CD4-positive, alpha-beta T cell treated with Interferon gamma for 1 hour (primary cell): ENCODE measurements around the gene C4orf46.

ENCODE experiments used
- DNase-seq: peaks from one replicate; pipeline ENCODE4 v3.0.0-alpha.2; 2020

Gene C4orf46

DNA sequence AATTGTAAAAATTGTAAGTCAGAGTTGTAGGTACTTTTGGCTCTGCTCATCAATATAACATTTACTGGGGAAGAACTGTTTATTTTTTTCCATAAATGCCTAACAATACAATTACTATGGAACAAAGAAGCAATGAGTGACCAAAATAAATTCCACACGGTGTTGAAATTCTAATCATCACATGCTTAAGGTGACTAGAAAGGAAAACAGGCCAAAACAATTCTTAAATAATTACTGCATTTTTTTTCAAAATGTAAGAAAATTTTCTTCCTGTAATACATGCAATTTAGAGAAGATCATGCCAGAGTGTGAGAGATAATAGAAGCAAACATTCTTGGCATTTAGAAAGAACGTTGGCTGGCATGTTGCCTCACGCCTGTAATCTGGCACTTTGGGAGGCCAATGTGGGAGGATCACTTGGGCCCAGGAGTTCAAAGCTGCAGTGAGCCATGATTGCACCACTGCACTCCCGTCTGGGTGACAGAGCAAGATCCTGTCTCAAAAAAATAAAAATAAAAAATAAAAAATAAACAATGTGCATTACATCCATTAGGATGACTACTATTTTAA, 22.5 kb downstream of the C4orf46 start:
- DNase-seq = no peak

DNA sequence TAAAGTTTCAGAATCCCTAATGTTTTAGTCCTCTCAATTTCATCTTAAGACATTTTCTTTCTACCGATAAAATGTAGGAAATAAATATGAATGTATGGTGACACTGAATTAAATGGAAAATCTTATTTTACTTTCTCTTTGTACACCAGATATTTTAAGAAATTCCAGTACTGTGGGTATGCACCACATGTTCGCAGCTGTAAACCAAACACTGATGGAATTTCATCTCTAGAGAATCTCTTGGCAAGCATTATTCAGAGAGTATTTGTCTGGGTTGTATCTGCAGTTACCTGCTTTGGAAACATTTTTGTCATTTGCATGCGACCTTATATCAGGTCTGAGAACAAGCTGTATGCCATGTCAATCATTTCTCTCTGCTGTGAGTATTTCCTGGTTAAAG, 26.9 kb downstream of the C4orf46 start:
- DNase-seq = no peak

DNA sequence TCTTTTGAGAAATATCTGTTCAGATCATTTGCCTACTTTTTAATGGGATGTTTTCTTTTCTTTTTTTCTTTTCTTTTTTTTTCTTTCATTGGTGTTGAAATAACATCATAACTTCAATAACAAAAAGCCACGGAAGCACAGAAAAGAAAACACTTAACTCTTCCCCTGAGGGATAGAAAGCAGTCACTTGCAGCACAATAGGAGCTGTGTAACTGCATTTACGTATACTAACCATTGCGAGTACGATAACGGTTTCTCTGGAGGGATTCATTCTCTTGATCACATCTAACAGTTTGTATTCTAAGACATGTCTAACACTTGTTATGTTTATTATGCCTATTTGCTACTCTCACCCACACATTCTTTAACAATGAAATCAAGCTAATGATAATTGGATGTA, 27.3 kb downstream of the C4orf46 start:
- DNase-seq = no peak

DNA sequence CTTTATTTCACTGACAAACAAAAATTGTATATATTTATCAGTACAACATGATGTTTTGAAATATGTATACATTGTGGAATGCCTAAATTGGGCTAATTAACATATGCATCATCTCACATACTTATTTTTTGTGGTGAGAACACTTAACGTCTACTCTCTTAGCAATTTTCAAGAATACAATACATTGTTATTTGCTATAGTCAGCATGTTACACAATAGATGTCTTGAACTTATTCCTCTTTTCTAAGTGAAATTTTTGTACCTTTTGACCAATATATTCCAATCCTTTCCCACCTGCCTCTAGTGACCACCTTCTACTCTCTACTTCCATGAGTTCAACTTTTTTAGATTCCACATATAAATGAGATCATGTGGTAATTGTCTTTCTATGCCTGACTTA, 35.1 kb downstream of the C4orf46 start:
- no peak for DNase-seq

- no peak for DNase-seq
Measured at GRCh38 chr4:158630893-158631292, 40.8 kb downstream of the C4orf46 start.

- DNase-seq = no peak
Measured at GRCh38 chr4:158625544-158625943, 46.1 kb downstream of the C4orf46 start.

DNA sequence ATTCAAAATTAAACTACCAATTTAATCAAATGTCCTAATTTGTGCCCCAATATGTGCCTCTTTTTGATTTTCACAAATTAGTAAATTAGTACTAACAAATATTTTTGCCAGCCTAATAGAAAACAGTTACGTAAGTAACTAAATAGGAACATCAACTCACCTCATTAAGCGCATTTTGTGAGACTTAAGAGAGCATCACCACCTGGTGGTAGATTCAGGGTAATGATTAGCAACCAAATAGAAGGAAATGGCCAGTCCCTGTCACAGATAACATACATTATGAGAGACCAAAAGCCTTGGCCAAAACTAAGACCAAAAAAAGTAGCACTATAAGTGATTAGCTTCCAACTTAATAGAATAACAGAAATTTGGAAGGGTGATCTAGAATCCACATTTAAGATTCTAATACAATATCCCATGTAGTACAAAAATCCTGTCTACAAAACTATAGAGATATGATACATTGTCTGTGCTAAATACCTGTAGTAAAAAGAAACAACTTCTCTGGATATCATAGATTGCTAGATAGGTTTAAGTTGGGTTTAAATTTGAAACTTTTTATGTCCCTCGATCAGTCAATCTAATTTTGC, 46.7 kb downstream of the C4orf46 start:
- DNase-seq = no peak

- DNase-seq = no peak
Measured at GRCh38 chr4:158622251-158622650, 49.4 kb downstream of the C4orf46 start.

DNA sequence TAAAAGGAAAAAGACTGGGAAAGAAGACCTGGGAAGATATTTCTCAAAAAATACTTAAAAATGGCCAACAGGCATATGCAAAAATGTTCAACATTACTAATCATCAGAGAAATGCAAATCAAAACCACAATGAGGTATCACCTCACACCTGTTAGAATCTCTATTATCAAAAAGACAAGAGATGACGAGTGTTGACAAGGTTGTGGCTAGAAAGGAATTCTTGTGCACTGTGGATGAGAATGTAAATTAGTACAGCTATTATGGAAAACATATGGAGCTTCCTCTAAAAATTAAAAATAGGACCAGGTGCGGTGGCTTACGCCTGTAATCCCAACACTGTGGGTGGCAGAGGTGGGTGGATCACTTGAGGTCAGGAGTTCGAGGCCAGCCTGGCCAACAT, 50.0 kb downstream of the C4orf46 start:
- DNase-seq = no peak

GRCh38 chr4:158617956-158618355, 53.7 kb downstream of the C4orf46 start:
- DNase-seq = no peak
